Erythroblast (primary cell): ENCODE data around the gene C9orf78.
"Not testable (repeated sequence)": the region's sequence is repeated elsewhere in the genome, so short reads cannot be mapped to it uniquely, and the experiment has no call there.

Source experiments
- GATA1 ChIP-seq: IDR thresholded peaks from 2 replicates; pipeline ENCODE4 v1.6.1; 2011; ENCODE audit warnings: low read depth, mild to moderate bottlenecking, control low read depth, low read length, moderate library complexity
- POLR2A ChIP-seq: IDR thresholded peaks from 2 replicates; pipeline ENCODE4 v1.6.1; 2011; ENCODE audit warnings: mild to moderate bottlenecking, low read length

- TF ChIP-seq POLR2A, GATA1: not testable (repeated sequence)
These were observed 39.0 kb downstream of the C9orf78 start for GRCh38 chr9:129796029-129796428.
